HepG2 (cell line): ENCODE measurements around the gene BBC3. TPM values are rescaled to one million over a fixed set of nuclear protein-coding genes. Genes with fewer than 3 reads are reported as not detected.
A peak's percentile ranks its signal among the peaks of the same experiment; 100 is the strongest.

ENCODE experiments used
- ATAC-seq: fragments of 200-7000 bp; cut with Tn5 transposase; 3 replicates; pipeline ENCODE4 v1.9.1; 2020; ENCODE audit warnings: mild to moderate bottlenecking, moderate library complexity
- BruUV-seq: library from RNA; stranded (reverse); fragments of 400-500 nt; replicated peaks from 2 replicates; lab custom pipeline; 2021; lab: Mats Ljungman, UMichigan
- CTCF ChIA-PET: fragments of 300-600 bp; formaldehyde crosslinking; extraction: SDS; loops from one replicate; lab custom pipeline; 2021; ENCODE audit warnings: low total read pairs, inconsistent platforms, low intra/inter-chr PET ratio; lab: Yijun Ruan, JAX
- POLR2A ChIA-PET: fragments of 350-600 bp; sonication (Branson Sonifier 250); formaldehyde crosslinking; loops from one replicate; lab custom pipeline; 2020; ENCODE audit warnings: antibody characterized with exemption, inconsistent platforms; lab: Yijun Ruan, JAX
- DNase-seq: peaks from one replicate; pipeline ENCODE4 v3.0.0-alpha.2; 2015; ENCODE audit warnings: low spot score
- FAIRE-seq: peaks from 3 replicates; lab custom pipeline; 2011; peaks lifted over from hg19 to GRCh38; lab: Jason Lieb, UNC
- H2AFZ ChIP-seq: one replicate; pipeline ENCODE4 v1.6.1; 2011; ENCODE audit warnings: low read length, inconsistent platforms
- H3K27ac ChIP-seq: fragments of 300-600 bp; 3 replicates; pipeline ENCODE4 v1.8.0; 2011; ENCODE audit warnings: mixed run types, mild to moderate bottlenecking, mixed read lengths, low read length, inconsistent platforms; ENCODE audit not compliant: insufficient read depth; ENCODE audit errors: extremely low read length
- H3K27me3 ChIP-seq, 2 experiments: fragments of 200-600 bp in 1 of 2; 2 replicates in 1 of 2; 3 replicates in 1 of 2; pipeline versions ENCODE4 v1.6.0 to v1.8.0; 2011; ENCODE audit warnings: low read length in 2 of 2, mild to moderate bottlenecking in 2 of 2, moderate library complexity in 2 of 2, inconsistent platforms in 1 of 2; ENCODE audit not compliant: insufficient read depth in 2 of 2, control insufficient read depth in 1 of 2
- H3K36me3 ChIP-seq, 2 experiments: fragments of 200-600 bp in 1 of 2; replicated peaks in 1 of 2; 2 replicates in 1 of 2; 3 replicates in 1 of 2; pipeline versions ENCODE4 v1.5.1 to v1.8.0; 2011; ENCODE audit warnings: low read length in 2 of 2, inconsistent platforms in 1 of 2; ENCODE audit not compliant: insufficient read depth in 2 of 2, control insufficient read depth in 1 of 2
- H3K4me1 ChIP-seq: 2 replicates; pipeline ENCODE4 v1.5.1; 2012; ENCODE audit warnings: low read length, inconsistent platforms; ENCODE audit not compliant: insufficient read depth
- H3K4me2 ChIP-seq: 2 replicates; pipeline ENCODE4 v1.6.0; 2011; ENCODE audit warnings: low read depth, low read length, inconsistent platforms
- H3K4me3 ChIP-seq, 3 experiments: fragments of 200-600 bp in 1 of 3; sonication (generic), shearing (Covaris generic) in 1 of 3; replicated peaks in 1 of 3; 2 replicates each; pipeline ENCODE4 v1.5.1; 2011 to 2016; ENCODE audit warnings: low read length in 3 of 3, inconsistent platforms in 2 of 3, low read depth in 2 of 3, mild to moderate bottlenecking in 2 of 3, control low read depth in 1 of 3, mixed read lengths in 1 of 3; ENCODE audit not compliant: insufficient read depth in 1 of 3
- H3K79me2 ChIP-seq: one replicate; pipeline ENCODE4 v1.6.1; 2011; ENCODE audit warnings: low read length, inconsistent platforms; ENCODE audit not compliant: insufficient read depth
- H3K9ac ChIP-seq: 2 replicates; pipeline ENCODE4 v1.6.0; 2011; ENCODE audit warnings: mild to moderate bottlenecking, low read depth, low read length, inconsistent platforms; ENCODE audit not compliant: insufficient read depth
- H3K9me3 ChIP-seq: 2 replicates; pipeline ENCODE4 v1.5.1; 2012; ENCODE audit warnings: mild to moderate bottlenecking, low read length
- H4K20me1 ChIP-seq: 2 replicates; pipeline ENCODE4 v1.6.0; 2011; ENCODE audit warnings: inconsistent platforms, mild to moderate bottlenecking, low read length, moderate library complexity; ENCODE audit not compliant: insufficient read depth
- BATF2 ChIP-seq: sonication (generic); formaldehyde crosslinking; IDR thresholded peaks from 2 replicates; pipeline ENCODE4 v1.8.0; 2022; ENCODE audit warnings: mild to moderate bottlenecking, missing genetic modification reagents, moderate library complexity
- FOXC1 ChIP-seq: sonication (generic); formaldehyde crosslinking; IDR thresholded peaks from 2 replicates; pipeline ENCODE4 v1.8.0; 2022; ENCODE audit warnings: mild to moderate bottlenecking, missing genetic modification reagents, borderline replicate concordance
- HDAC1 ChIP-seq: sonication (generic); formaldehyde crosslinking; IDR thresholded peaks from 2 replicates; pipeline ENCODE4 v1.5.1; 2020; ENCODE audit warnings: mild to moderate bottlenecking, missing genetic modification reagents
- KAT2B ChIP-seq: fragments of 150-350 bp; IDR thresholded peaks from 2 replicates; pipeline ENCODE4 v1.6.1; 2014; ENCODE audit warnings: low read depth, low read length, borderline replicate concordance
- KMT2A ChIP-seq: sonication (generic); formaldehyde crosslinking; IDR thresholded peaks from 2 replicates; pipeline ENCODE4 v1.4.0; 2020; ENCODE audit warnings: missing genetic modification reagents
- POLR2G ChIP-seq: fragments of 200-400 bp; formaldehyde crosslinking; IDR thresholded peaks from 2 replicates; pipeline ENCODE4 v1.6.1; 2018; ENCODE audit warnings: mild to moderate bottlenecking, low read depth, low read length, moderate library complexity
- SALL1 ChIP-seq: sonication (generic); formaldehyde crosslinking; IDR thresholded peaks from 2 replicates; pipeline ENCODE4 v1.8.0; 2022; ENCODE audit warnings: mild to moderate bottlenecking, missing genetic modification reagents
- ZNF34 ChIP-seq: sonication (generic); formaldehyde crosslinking; IDR thresholded peaks from 2 replicates; pipeline ENCODE4 v1.4.0; 2020; ENCODE audit warnings: mild to moderate bottlenecking, missing genetic modification reagents, borderline replicate concordance
- ZNF451 ChIP-seq: sonication (generic); formaldehyde crosslinking; IDR thresholded peaks from 2 replicates; pipeline ENCODE4 v1.5.0; 2020; ENCODE audit warnings: mild to moderate bottlenecking, missing genetic modification reagents
- ZNF567 ChIP-seq: sonication (generic); formaldehyde crosslinking; IDR thresholded peaks from 2 replicates; pipeline ENCODE4 v1.8.1; 2023; ENCODE audit warnings: mild to moderate bottlenecking, missing genetic modification reagents, borderline replicate concordance
- WGBS: methylation state at CpG from one replicate; pipeline ENCODE4 v1.1.6; 2017; ENCODE audit warnings: low lambda C conversion rate; 5-methylcytosine and 5-hydroxymethylcytosine counted together
- in situ Hi-C: cut with HindIII; loops from 2 replicates; pipeline ENCODE4 v1.10.0; 2017; ENCODE audit warnings: low pct_unique_long_range_greater_than_20kb; ENCODE audit not compliant: extremely low pct_ligation_motif_present
- intact Hi-C: fragments of 100-400 bp; cut with micrococcal nuclease; formaldehyde crosslinking; loops from one replicate; pipeline ENCODE4 v1.10.0; 2022; ENCODE audit not compliant: unreplicated experiment
- polyA plus RNA-seq, 8 experiments: library from polyadenylated mRNA; depleted of rRNA in 3 of 8; stranded (reverse) in 7 of 8; unstranded in 1 of 8; fragments of >200 nt; fragmentation: Illumina TruSeq in 4 of 8; extraction: Trizol in 4 of 8; gene quantifications; 2 replicates each; pipeline versions ENCODE4 v1.2.1 to v1.2.3, GENCODE V29; 2011 to 2016; ENCODE audit warnings: low read depth in 4 of 8, missing spikeins in 1 of 8, mixed read lengths in 1 of 8; ENCODE audit not compliant: insufficient read depth in 1 of 8
- total RNA-seq, 5 experiments: library from RNA; depleted of rRNA; stranded (reverse); fragments of >200 nt; fragmentation: Illumina TruSeq; extraction: Trizol; gene quantifications; 2 replicates each; pipeline ENCODE4 v1.2.3, GENCODE V29; 2016; ENCODE audit warnings: low read depth in 1 of 5
- TF ChIP-seq, protein P1 (sequence below): sonication (generic); formaldehyde crosslinking; IDR thresholded peaks from 2 replicates; pipeline ENCODE4 v1.8.1; 2023; ENCODE audit warnings: mild to moderate bottlenecking, missing genetic modification reagents
- TF ChIP-seq, protein P2 (sequence below): sonication (generic); formaldehyde crosslinking; conservative IDR thresholded peaks from 2 replicates; pipeline ENCODE4 v1.4.0; 2020; ENCODE audit warnings: mild to moderate bottlenecking, missing genetic modification reagents, moderate library complexity

BBC3 gene
- total and polyA plus RNA-seq, 2 of the 13 experiments (the other 11 are each of a cell fraction or from before 2014, with no cell fraction given) = 6.1 to 8.8 TPM

DNA sequence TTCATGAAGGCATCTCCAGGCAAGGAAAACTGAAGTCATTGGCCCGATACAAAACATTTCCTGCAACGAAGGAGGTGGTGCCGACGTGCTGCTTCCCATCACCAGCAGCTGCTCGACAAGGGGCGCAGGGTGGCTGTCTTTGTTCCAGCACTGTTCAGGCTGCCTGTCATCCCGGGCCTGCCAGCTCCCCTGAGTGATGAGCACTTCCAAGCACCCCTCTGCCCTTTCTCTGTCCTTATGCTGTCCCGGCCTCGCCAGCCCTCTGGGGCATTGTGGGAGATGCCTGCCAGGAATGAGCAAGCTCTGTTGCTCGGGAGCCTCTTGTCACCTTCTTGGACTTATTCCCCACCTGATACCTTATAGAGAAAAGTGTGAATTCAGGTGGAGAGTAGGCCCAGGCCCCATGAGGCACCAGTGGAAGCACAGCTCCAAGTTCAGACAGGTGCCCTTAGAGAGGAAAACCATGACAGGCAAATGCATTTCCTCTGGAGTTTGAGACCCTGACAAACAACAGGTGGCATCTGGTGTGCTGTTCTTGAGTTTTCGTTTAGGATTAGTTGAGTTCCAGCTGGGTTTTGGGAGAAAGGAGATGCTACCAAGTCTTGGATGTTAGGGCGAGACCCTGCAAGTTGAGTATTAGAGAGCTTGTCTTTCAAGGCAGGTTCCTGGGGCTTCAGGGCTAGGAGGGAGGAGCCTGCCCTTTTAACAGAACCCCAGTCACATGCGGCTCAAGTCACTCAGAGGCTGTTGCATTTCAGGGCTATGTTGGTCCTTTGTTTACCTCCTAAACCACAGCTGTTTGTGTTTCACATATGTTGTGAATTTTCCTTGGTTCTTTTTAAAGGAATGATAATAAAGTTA is 21.4 kb downstream of the BBC3 start:
- DNase-seq (no peak), ATAC-seq (no peak)
- WGBS = 94% methylated on average over 9 of the region's 13 CpGs
- no peak overlapping the region for H2AFZ ChIP-seq
- POLR2A ChIA-PET = interaction anchor here (1.7 to 3.9 kb wide), 5 partner anchors 14 to 97 kb away, joined by 5 to 69 read pairs (median 19); partner anchors contain the start of gene ZC3H4
- H4K20me1 ChIP-seq = no peaks in the 10 kb centered on the region
- H3K4me2 ChIP-seq = no peak overlapping the region
- H3K4me3 ChIP-seq = no peak overlapping the region
- H3K9me3 ChIP-seq = no peaks in the 10 kb centered on the region
- TF ChIP-seq SALL1 = no peak
- no peak for TF ChIP-seq BATF2 (CRISPR knock-in tag)
- no peak for TF ChIP-seq KMT2A (CRISPR knock-in tag)
- TF ChIP-seq, all 625 proteins: peak for 0
- in situ Hi-C loops (loop anchor here (5.0 kb wide), 1 partner anchor 43 kb away; no protein-coding TSS in a partner anchor), intact Hi-C loops (loop anchor here (1.0 kb wide), 1 partner anchor 35 kb away; no protein-coding TSS in a partner anchor)
- CTCF ChIA-PET = interaction anchor here (1.5 to 3.2 kb wide), 2 partner anchors 35 to 38 kb away, joined by 7 to 33 read pairs; no protein-coding TSS in a partner anchor
- no peak overlapping the region for H3K9ac ChIP-seq
- no peaks in the 10 kb centered on the region for H3K27me3 ChIP-seq
- H3K4me1 ChIP-seq = peaks cover 11% of the 10 kb centered on the region
- no peak for FAIRE-seq
- BruUV-seq = TSS peak; percentile 67
- no peaks in the 10 kb centered on the region for H3K79me2 ChIP-seq
- no peak overlapping the region for H3K27ac ChIP-seq
- H3K36me3 ChIP-seq = peaks cover 23 to 60% of the 10 kb centered on the region in 2 experiments

DNA sequence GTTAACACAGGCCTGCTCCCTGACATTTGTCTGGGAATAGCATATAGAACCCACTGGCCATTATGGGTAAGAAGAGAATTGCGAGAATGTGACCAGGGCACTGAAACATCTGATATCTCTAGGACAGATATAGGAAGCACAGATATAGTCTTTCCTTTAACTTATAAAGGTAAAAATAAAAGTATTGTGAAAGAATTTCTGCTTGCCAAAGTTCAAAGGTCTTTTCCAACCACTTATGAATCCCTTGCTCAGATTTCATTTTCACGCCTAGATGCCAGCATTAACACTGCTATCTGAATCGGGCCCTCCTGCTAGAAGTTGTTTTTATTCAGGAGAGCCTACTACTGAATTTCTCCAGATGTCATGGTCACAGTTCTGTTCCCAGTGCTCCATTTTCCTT is 27.7 kb downstream of the BBC3 start:
- no peaks in the 10 kb centered on the region for H3K79me2 ChIP-seq
- no peak overlapping the region for H2AFZ ChIP-seq
- in situ Hi-C loops = no loop called here
- DNase-seq = no peak
- intact Hi-C loops = no loop called here
- H3K4me3 ChIP-seq = no peak overlapping the region
- H3K4me2 ChIP-seq = no peak overlapping the region
- no peak for ATAC-seq
- H4K20me1 ChIP-seq = no peaks in the 10 kb centered on the region
- H3K27ac ChIP-seq = no peak overlapping the region
- POLR2A ChIA-PET = no interaction called here
- H3K27me3 ChIP-seq = no peaks in the 10 kb centered on the region
- CTCF ChIA-PET = no interaction called here
- no peaks in the 10 kb centered on the region for H3K9me3 ChIP-seq
- no peak for FAIRE-seq
- no peak overlapping the region for H3K9ac ChIP-seq
- WGBS = 83% methylated on average over 3 of the region's 3 CpGs
- peaks cover 29 to 76% of the 10 kb centered on the region in 2 experiments for H3K36me3 ChIP-seq
- BruUV-seq = no TSS peak
- 0 out of 2 replicates have a peak, but pooled peaks cover 8% of the 10 kb centered on the region for H3K4me1 ChIP-seq
- no peak for TF ChIP-seq ZNF451 (CRISPR knock-in tag)
- no peak for TF ChIP-seq KAT2B
- TF ChIP-seq HDAC1 (CRISPR knock-in tag) = no peak
- TF ChIP-seq ZNF34 (CRISPR knock-in tag) = no peak
- no peak for TF ChIP-seq ZNF567 (CRISPR knock-in tag)
- TF ChIP-seq, protein P1, sequence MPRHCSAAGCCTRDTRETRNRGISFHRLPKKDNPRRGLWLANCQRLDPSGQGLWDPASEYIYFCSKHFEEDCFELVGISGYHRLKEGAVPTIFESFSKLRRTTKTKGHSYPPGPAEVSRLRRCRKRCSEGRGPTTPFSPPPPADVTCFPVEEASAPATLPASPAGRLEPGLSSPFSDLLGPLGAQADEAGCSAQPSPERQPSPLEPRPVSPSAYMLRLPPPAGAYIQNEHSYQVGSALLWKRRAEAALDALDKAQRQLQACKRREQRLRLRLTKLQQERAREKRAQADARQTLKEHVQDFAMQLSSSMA = no peak
- TF ChIP-seq, protein P2, sequence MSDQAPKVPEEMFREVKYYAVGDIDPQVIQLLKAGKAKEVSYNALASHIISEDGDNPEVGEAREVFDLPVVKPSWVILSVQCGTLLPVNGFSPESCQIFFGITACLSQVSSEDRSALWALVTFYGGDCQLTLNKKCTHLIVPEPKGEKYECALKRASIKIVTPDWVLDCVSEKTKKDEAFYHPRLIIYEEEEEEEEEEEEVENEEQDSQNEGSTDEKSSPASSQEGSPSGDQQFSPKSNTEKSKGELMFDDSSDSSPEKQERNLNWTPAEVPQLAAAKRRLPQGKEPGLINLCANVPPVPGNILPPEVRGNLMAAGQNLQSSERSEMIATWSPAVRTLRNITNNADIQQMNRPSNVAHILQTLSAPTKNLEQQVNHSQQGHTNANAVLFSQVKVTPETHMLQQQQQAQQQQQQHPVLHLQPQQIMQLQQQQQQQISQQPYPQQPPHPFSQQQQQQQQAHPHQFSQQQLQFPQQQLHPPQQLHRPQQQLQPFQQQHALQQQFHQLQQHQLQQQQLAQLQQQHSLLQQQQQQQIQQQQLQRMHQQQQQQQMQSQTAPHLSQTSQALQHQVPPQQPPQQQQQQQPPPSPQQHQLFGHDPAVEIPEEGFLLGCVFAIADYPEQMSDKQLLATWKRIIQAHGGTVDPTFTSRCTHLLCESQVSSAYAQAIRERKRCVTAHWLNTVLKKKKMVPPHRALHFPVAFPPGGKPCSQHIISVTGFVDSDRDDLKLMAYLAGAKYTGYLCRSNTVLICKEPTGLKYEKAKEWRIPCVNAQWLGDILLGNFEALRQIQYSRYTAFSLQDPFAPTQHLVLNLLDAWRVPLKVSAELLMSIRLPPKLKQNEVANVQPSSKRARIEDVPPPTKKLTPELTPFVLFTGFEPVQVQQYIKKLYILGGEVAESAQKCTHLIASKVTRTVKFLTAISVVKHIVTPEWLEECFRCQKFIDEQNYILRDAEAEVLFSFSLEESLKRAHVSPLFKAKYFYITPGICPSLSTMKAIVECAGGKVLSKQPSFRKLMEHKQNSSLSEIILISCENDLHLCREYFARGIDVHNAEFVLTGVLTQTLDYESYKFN = no peak
- no peak for TF ChIP-seq POLR2G
- no peak for TF ChIP-seq FOXC1 (CRISPR knock-in tag)
